HG02623 (cell line): ENCODE data around the gene FGF7.
"Not testable (repeated sequence)": the region's sequence is repeated elsewhere in the genome, so short reads cannot be mapped to it uniquely, and the experiment has no call there.

ENCODE experiments used
- ATAC-seq: cut with Tn5 transposase; IDR thresholded peaks from one replicate; pipeline ENCODE4 v1.9.1; 2021; ENCODE audit warnings: moderate library complexity; ENCODE audit not compliant: unreplicated experiment

The FGF7 gene

DNA sequence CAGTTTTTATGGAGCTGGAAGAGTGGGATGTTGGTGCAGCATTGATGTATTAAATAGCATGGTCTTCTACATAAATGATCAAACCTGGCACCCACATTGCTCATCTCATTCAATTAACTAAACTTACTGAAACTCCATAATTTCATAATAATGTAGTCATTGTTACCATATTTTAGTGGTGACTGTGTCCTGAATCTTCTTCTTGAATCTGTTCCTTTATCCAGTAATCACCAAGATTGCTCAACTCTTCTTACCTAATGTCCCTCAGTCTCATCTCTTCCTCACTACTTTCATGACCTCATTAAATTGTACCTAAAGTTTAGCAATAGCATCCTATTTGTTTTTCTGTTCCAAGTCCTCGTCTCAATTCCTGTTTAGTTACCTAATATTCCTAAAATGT lies 69.8 kb downstream of the FGF7 start:
- no peak for ATAC-seq

GRCh38 chr15:49494842-49495241 lies 71.8 kb downstream of the FGF7 start:
- ATAC-seq: no peak

- no peak for ATAC-seq
Observed at GRCh38 chr15:49495993-49496753, 73.1 kb downstream of the FGF7 start.

DNA sequence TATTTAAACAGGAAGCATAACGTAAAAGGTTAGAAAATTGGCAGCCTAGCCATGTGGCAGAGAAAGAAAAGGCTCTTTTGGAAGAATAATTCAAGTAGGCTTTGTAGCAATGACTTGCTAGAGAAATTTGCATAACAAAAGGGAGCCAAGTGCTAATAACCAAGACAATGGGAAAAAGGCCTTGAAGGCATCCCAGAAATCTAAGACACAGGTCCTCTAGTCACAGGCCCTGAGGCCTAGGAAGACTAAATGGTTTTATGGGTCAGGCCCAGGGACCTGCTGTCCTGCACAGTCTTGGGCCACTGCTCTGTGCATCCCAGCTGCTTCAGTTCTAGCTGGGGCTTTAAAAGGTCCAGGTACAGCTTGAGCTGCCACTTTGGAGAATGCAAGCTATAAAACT lies 78.5 kb downstream of the FGF7 start:
- ATAC-seq: no peak

DNA sequence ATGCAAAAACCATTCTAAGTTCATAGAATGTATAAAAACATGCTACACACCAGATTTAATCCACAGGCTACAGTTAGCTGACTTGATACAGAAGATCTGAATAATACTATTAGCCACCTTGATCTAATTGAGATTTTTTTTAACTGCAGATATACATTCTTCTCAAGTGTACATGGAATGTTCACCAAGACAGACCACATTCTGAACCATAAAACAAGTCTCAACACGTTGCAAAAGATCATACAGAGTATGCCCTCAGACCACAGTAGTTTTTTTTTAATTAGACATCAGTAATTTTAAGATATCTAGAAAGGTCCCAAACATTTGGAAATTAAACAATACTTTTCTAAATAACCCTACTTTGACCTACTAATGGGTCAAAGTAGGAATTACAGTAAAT lies 83.3 kb downstream of the FGF7 start:
- no peak for ATAC-seq

DNA sequence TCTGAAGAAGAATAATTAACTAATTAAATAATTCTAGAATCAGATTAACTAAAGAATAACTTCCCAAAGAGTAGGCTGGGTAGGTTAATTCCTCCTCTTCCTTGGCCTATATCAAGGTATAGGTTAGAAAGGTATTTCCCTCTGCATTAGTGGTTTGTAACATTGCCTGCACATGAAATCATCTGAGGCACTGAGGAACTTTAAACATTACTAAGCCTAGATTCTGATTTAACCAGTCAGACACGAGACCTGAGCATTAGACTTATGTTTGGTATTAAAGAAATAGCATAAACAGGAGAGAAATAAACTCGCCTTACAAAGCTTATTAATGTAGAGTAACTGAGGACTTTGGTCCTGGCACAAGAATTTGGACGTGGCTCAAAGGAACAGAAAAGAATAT lies 84.2 kb downstream of the FGF7 start:
- ATAC-seq: no peak

- not testable (repeated sequence) for ATAC-seq
Observed at GRCh38 chr15:49512739-49513138, 89.7 kb downstream of the FGF7 start.

DNA sequence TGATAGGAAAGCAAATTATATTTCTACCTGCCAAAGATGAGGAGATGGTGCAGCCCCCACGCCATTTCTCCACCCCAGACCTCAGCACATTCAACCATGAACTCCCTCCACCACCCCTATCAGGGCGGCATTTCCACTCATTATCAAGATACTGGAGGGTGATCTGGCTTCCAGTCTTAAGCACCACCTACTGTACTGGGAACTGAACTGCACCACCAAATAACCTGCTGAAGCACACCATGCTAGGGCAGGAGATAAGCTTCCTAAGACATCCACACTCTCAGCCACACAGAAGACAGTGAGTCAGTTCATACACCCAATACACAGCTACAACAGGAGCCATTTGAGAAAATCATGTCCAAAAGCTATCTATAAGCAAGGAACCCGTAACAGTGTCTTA lies 98.8 kb downstream of the FGF7 start:
- no peak for ATAC-seq

- ATAC-seq: no peak
Observed at GRCh38 chr15:49528289-49528688, 105.2 kb downstream of the FGF7 start.

DNA sequence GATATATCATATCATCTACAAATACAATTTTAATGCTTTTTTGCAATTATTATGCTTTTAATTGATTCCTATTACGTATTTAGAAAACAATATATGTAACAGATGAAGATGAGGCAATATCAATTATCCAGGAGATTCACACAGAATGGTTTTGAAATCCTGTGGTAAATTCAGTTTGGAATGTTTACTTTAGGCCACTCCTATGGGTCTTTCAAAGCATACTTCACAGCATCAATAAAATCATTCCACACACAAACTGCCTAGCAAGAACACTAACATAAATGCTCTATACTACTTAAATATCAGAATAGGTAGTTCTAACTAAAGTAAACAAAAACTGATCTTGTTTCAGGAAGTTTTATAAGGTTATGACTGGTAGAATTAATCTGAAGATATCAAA lies 107.0 kb downstream of the FGF7 start:
- ATAC-seq: no peak
